H9 (cell line): ENCODE results near the gene GCK. TPM values are rescaled to one million over a fixed set of nuclear protein-coding genes. Genes with fewer than 3 reads are reported as not detected.

ENCODE experiments used
- DNase-seq: peaks from one replicate; pipeline ENCODE4 v3.0.0-alpha.2; 2017
- H2AFZ ChIP-seq: one replicate; pipeline ENCODE4 v1.6.1; 2013; ENCODE audit warnings: mild to moderate bottlenecking, low read length, control low read depth, moderate library complexity
- H2AK5ac ChIP-seq: 2 replicates; pipeline ENCODE4 v1.6.1; 2013; ENCODE audit warnings: low read length, control low read depth, mixed read lengths; ENCODE audit not compliant: insufficient read length
- H2BK120ac ChIP-seq: one replicate; pipeline ENCODE4 v1.6.1; 2013; ENCODE audit warnings: low read depth, mild to moderate bottlenecking, low read length, control low read depth, inconsistent platforms; ENCODE audit not compliant: poor library complexity, severe bottlenecking
- H2BK12ac ChIP-seq: 2 replicates; pipeline ENCODE4 v1.6.1; 2013; ENCODE audit warnings: low read length, control low read depth, mixed read lengths, low read depth; ENCODE audit not compliant: insufficient read length
- H2BK15ac ChIP-seq: 2 replicates; pipeline ENCODE4 v1.6.1; 2013; ENCODE audit warnings: low read depth, low read length, control low read depth
- H2BK20ac ChIP-seq: one replicate; pipeline ENCODE4 v1.6.1; 2013; ENCODE audit warnings: low read depth, mild to moderate bottlenecking, low read length, control low read depth, inconsistent platforms; ENCODE audit not compliant: poor library complexity, severe bottlenecking
- H2BK5ac ChIP-seq: 2 replicates; pipeline ENCODE4 v1.6.1; 2013; ENCODE audit warnings: low read length, control low read depth, mixed read lengths; ENCODE audit not compliant: insufficient read length
- H3K14ac ChIP-seq: 2 replicates; pipeline ENCODE4 v1.6.1; 2013; ENCODE audit warnings: low read length, control low read depth; ENCODE audit not compliant: insufficient read depth
- H3K18ac ChIP-seq: 2 replicates; pipeline ENCODE4 v1.6.1; 2013; ENCODE audit warnings: low read depth, mild to moderate bottlenecking, mixed read lengths, low read length, control low read depth; ENCODE audit not compliant: insufficient read length
- H3K23ac ChIP-seq: 2 replicates; pipeline ENCODE4 v1.6.1; 2013; ENCODE audit warnings: low read length, control low read depth, mixed read lengths, low read depth; ENCODE audit not compliant: insufficient read length
- H3K23me2 ChIP-seq: 2 replicates; pipeline ENCODE4 v1.6.1; 2013; ENCODE audit warnings: low read depth, mild to moderate bottlenecking, mixed read lengths, low read length, control low read depth; ENCODE audit not compliant: insufficient read length, poor library complexity, severe bottlenecking
- H3K27ac ChIP-seq: 2 replicates; pipeline ENCODE4 v1.5.1; 2013; ENCODE audit warnings: low read length, control low read depth, mixed read lengths, low read depth; ENCODE audit not compliant: insufficient read length
- H3K27me3 ChIP-seq: 2 replicates; pipeline ENCODE4 v1.6.1; 2013; ENCODE audit warnings: low read length, control low read depth, inconsistent platforms; ENCODE audit not compliant: insufficient read depth
- H3K4ac ChIP-seq: 2 replicates; pipeline ENCODE4 v1.6.1; 2013; ENCODE audit warnings: low read depth, mild to moderate bottlenecking, control low read depth, inconsistent platforms, low read length, moderate library complexity
- H3K4me1 ChIP-seq: 2 replicates; pipeline ENCODE4 v1.6.1; 2013; ENCODE audit warnings: low read length, control low read depth, inconsistent platforms; ENCODE audit not compliant: insufficient read depth
- H3K4me2 ChIP-seq: 2 replicates; pipeline ENCODE4 v1.6.1; 2013; ENCODE audit warnings: low read length, control low read depth, mixed read lengths; ENCODE audit not compliant: insufficient read length, insufficient read depth
- H3K56ac ChIP-seq: 2 replicates; pipeline ENCODE4 v1.6.1; 2013; ENCODE audit warnings: low read depth, mild to moderate bottlenecking, mixed read lengths, low read length, control low read depth; ENCODE audit not compliant: insufficient read length
- H3K79me1 ChIP-seq: 2 replicates; pipeline ENCODE4 v1.6.1; 2013; ENCODE audit warnings: low read depth, mild to moderate bottlenecking, moderate library complexity, low read length, control low read depth, inconsistent platforms; ENCODE audit not compliant: insufficient read depth, poor library complexity, severe bottlenecking
- H3K79me2 ChIP-seq: 2 replicates; pipeline ENCODE4 v1.6.1; 2013; ENCODE audit warnings: low read length, control low read depth, inconsistent platforms; ENCODE audit not compliant: insufficient read depth
- H3K9ac ChIP-seq: 2 replicates; pipeline ENCODE4 v1.6.1; 2013; ENCODE audit warnings: low read length, control low read depth, mixed read lengths; ENCODE audit not compliant: insufficient read length; ENCODE audit errors: extremely low read depth
- H3K9me3 ChIP-seq: one replicate; pipeline ENCODE4 v1.6.1; 2013; ENCODE audit warnings: low read depth, low read length, inconsistent platforms; ENCODE audit not compliant: control insufficient read depth
- H3T11ph ChIP-seq: one replicate; pipeline ENCODE4 v1.6.1; 2013; ENCODE audit warnings: mild to moderate bottlenecking, low read length, control low read depth, inconsistent platforms
- H4K20me1 ChIP-seq: one replicate; pipeline ENCODE4 v1.6.1; 2013; ENCODE audit not compliant: control insufficient read depth, insufficient read length, insufficient read depth
- H4K5ac ChIP-seq: 2 replicates; pipeline ENCODE4 v1.6.1; 2013; ENCODE audit warnings: low read depth, mild to moderate bottlenecking, mixed read lengths, low read length, control low read depth; ENCODE audit not compliant: insufficient read length
- H4K8ac ChIP-seq: replicated peaks from 2 replicates; pipeline ENCODE4 v1.6.1; 2013; ENCODE audit warnings: low read length, control low read depth, mixed read lengths, low read depth; ENCODE audit not compliant: insufficient read length
- H4K91ac ChIP-seq: 2 replicates; pipeline ENCODE4 v1.6.1; 2013; ENCODE audit warnings: low read depth, mild to moderate bottlenecking, moderate library complexity, mixed read lengths, low read length, control low read depth; ENCODE audit not compliant: insufficient read length
- H3K27ac Mint-ChIP-seq, 3 experiments: 2 replicates in 2 of 3; 3 replicates in 1 of 3; pipeline ENCODE4 v1.8.0; 2020 to 2021; ENCODE audit warnings: mixed read lengths in 3 of 3, mild to moderate bottlenecking in 1 of 3, moderate library complexity in 1 of 3
- H3K27me3 Mint-ChIP-seq: 2 replicates; pipeline ENCODE4 v1.8.0; 2021; ENCODE audit warnings: low read depth, mild to moderate bottlenecking, moderate library complexity, mixed read lengths
- H3K36me3 Mint-ChIP-seq, 3 experiments: 2 replicates in 2 of 3; 3 replicates in 1 of 3; pipeline ENCODE4 v1.8.0; 2020 to 2021; ENCODE audit warnings: low read depth in 3 of 3, mixed read lengths in 3 of 3; ENCODE audit not compliant: insufficient read depth in 1 of 3
- H3K4me1 Mint-ChIP-seq, 2 experiments: 2 replicates each; pipeline ENCODE4 v1.8.0; 2020; ENCODE audit warnings: mixed read lengths in 2 of 2
- H3K4me3 Mint-ChIP-seq, 2 experiments: 2 replicates in 1 of 2; 3 replicates in 1 of 2; pipeline ENCODE4 v1.8.0; 2020 to 2021; ENCODE audit warnings: mild to moderate bottlenecking in 2 of 2, mixed read lengths in 2 of 2, moderate library complexity in 1 of 2
- H3K9me3 Mint-ChIP-seq, 2 experiments: 2 replicates in 1 of 2; 3 replicates in 1 of 2; pipeline ENCODE4 v1.8.0; 2020; ENCODE audit warnings: mild to moderate bottlenecking in 2 of 2, mixed read lengths in 2 of 2, moderate library complexity in 1 of 2
- CTCF ChIP-seq: fragments of 200-600 bp; sonication (generic); conservative IDR thresholded peaks from 3 replicates; pipeline ENCODE4 v1.8.0; 2021; ENCODE audit warnings: antibody characterized with exemption, mild to moderate bottlenecking
- WGBS: extraction: QIAGEN DNeasy Blood & Tissue Kit; methylation state at CpG from one replicate; pipeline ENCODE4 v1.1.7; 2013; ENCODE audit warnings: missing lambda C conversion rate, low lambda C conversion rate, mixed read lengths; ENCODE audit not compliant: insufficient read length; ENCODE audit errors: extremely low coverage; 5-methylcytosine and 5-hydroxymethylcytosine counted together
- total RNA-seq: library from RNA; stranded (reverse); gene quantifications from 2 replicates; pipeline ENCODE4 v1.2.1, GENCODE V29; 2021

The GCK gene
- total RNA-seq, 1 experiment from 2014 or later, result 0.98 TPM

- H4K20me1 ChIP-seq, result no peaks in the 10 kb centered on the region
- H3K4me3 Mint-ChIP-seq, result no peak overlapping the region
- WGBS, result 100% methylated on average over 1 of the region's 18 CpGs
- H3K23me2 ChIP-seq, result no peaks in the 10 kb centered on the region
- H4K8ac ChIP-seq, result no peak overlapping the region
- H3K18ac ChIP-seq, result no peak overlapping the region
- no peak for TF ChIP-seq CTCF
- H3K27ac ChIP-seq, result no peak overlapping the region
- H3T11ph ChIP-seq, result no peak overlapping the region
- H3K56ac ChIP-seq, result no peak overlapping the region
- no peaks in the 10 kb centered on the region for H3K9me3 Mint-ChIP-seq
- no peaks in the 10 kb centered on the region for H3K27me3 ChIP-seq
- no peak overlapping the region for H2BK20ac ChIP-seq
- H3K4ac ChIP-seq, result no peak overlapping the region
- H3K79me2 ChIP-seq, result no peaks in the 10 kb centered on the region
- H2BK120ac ChIP-seq, result no peak overlapping the region
- no peak overlapping the region for H3K4me2 ChIP-seq
- peaks cover 15 to 28% of the 10 kb centered on the region in 2 experiments for H3K4me1 Mint-ChIP-seq
- H2BK12ac ChIP-seq, result no peak overlapping the region
- no peak for DNase-seq
- no peak overlapping the region for H4K91ac ChIP-seq
- H4K5ac ChIP-seq, result no peak overlapping the region
- H2BK15ac ChIP-seq, result no peak overlapping the region
- H3K27me3 Mint-ChIP-seq, result no peaks in the 10 kb centered on the region; the same call in 1 of the 2 replicates
- no peaks in the 10 kb centered on the region for H3K79me1 ChIP-seq
- H3K36me3 Mint-ChIP-seq, result no peaks in the 10 kb centered on the region
- H3K23ac ChIP-seq, result no peak overlapping the region
- H3K4me1 ChIP-seq, result no peaks in the 10 kb centered on the region; the same call in 1 of the 2 replicates
- H3K27ac Mint-ChIP-seq, result no peak overlapping the region
- H2AFZ ChIP-seq, result no peak overlapping the region
- H2BK5ac ChIP-seq, result no peak overlapping the region
- no peaks in the 10 kb centered on the region for H3K9me3 ChIP-seq
- H3K9ac ChIP-seq, result no peak overlapping the region
- H3K14ac ChIP-seq, result no peak overlapping the region; the same call in 1 of the 2 replicates
- H2AK5ac ChIP-seq, result no peak overlapping the region
These were observed 35.1 kb upstream of the GCK start for GRCh38 chr7:44224080-44224973.
